A673 (cell line): ENCODE results near the gene SHC3.

Experiments used
- EZH2 ChIP-seq: fragments of 200-600 bp; sonication (generic); IDR thresholded peaks from 2 replicates; pipeline ENCODE4 v1.6.1; 2017; ENCODE audit warnings: borderline replicate concordance, low read depth, mild to moderate bottlenecking, mixed read lengths, antibody characterized with exemption, low read length; ENCODE audit not compliant: poor library complexity, severe bottlenecking
- TF ChIP-seq, protein P1 (sequence below): fragments of 300-800, 200-600 bp; sonication (generic); conservative IDR thresholded peaks from 2 replicates; pipeline ENCODE4 v1.5.1; 2017; ENCODE audit warnings: low read depth, mild to moderate bottlenecking, antibody characterized with exemption, low read length, moderate library complexity, mixed read lengths

DNA sequence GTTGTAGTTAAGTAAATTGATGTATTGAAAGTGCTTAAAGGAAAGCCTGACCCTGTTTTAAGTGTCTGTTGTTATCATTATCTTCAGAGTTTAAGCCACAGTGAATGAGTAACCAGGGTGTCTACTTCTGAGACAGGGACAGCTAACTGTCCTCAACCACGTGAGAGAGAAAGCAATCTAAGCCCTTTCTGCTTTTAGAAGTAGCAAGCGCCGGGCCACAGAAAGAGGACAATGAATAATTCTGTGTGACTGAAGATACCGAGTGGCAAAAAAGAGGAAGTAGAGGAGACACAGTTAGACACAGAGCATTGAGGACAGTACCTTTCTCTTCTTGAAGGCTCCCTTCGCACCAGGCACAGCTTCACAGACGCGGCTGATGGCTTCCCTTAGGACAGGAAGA is 101.1 kb downstream of the SHC3 start:
- TF ChIP-seq, protein P1, sequence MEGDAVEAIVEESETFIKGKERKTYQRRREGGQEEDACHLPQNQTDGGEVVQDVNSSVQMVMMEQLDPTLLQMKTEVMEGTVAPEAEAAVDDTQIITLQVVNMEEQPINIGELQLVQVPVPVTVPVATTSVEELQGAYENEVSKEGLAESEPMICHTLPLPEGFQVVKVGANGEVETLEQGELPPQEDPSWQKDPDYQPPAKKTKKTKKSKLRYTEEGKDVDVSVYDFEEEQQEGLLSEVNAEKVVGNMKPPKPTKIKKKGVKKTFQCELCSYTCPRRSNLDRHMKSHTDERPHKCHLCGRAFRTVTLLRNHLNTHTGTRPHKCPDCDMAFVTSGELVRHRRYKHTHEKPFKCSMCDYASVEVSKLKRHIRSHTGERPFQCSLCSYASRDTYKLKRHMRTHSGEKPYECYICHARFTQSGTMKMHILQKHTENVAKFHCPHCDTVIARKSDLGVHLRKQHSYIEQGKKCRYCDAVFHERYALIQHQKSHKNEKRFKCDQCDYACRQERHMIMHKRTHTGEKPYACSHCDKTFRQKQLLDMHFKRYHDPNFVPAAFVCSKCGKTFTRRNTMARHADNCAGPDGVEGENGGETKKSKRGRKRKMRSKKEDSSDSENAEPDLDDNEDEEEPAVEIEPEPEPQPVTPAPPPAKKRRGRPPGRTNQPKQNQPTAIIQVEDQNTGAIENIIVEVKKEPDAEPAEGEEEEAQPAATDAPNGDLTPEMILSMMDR, result no peak
- no peak for TF ChIP-seq EZH2
